ENCODE results near the gene INSR. TPM values are rescaled to one million over a fixed set of nuclear protein-coding genes. Genes with fewer than 3 reads are reported as not detected.

The INSR gene
- total and polyA plus RNA-seq, 2 donors (not counting 3 experiments of a cell fraction or from before 2014, with no cell fraction given): 4.9 to 19.5 TPM

GRCh38 chr19:7331446-7331845, 37.2 kb upstream of the INSR start:
- Histone ChIP-seq H3K9ac (replicated peaks; ENCODE audit: extremely low read depth, insufficient read depth, low read length) (no peak overlapping the region), H3K4me2 (ENCODE audit: insufficient read depth, low read length) (no peak overlapping the region), H3K79me2 (ENCODE audit: control insufficient read depth, insufficient read depth, low read length) (no peaks in the 10 kb centered on the region), H4K20me1 (replicated peaks; ENCODE audit: control insufficient read depth, extremely low read depth, insufficient read depth, low read length) (no peaks in the 10 kb centered on the region), H3K27ac (ENCODE audit: insufficient read depth, low read depth, low read length) (no peak overlapping the region), H3K36me3 (ENCODE audit: control insufficient read depth in 2 of 2, extremely low read depth in 1 of 2, insufficient read depth in 2 of 2, low read length in 2 of 2) (no peaks in the 10 kb centered on the region), H3K4me1 (ENCODE audit: control insufficient read depth, extremely low read depth, insufficient read depth, low read length) (no peaks in the 10 kb centered on the region), H3K9me3 (replicated peaks; ENCODE audit: control insufficient read depth, insufficient read depth, low read length) (no peaks in the 10 kb centered on the region), H3K4me3 (replicated peaks in 1 of 3; ENCODE audit: insufficient read depth in 1 of 3, low read depth in 1 of 3, low read length in 3 of 3) (no peak overlapping the region), H3K9me1 (replicated peaks; ENCODE audit: control insufficient read depth, extremely low read depth, insufficient read depth, low read length) (no peaks in the 10 kb centered on the region), H3K27me3 (ENCODE audit: control insufficient read depth in 2 of 2, insufficient read depth in 2 of 2, low read length in 2 of 2) (no peaks in the 10 kb centered on the region), H2AFZ (ENCODE audit: low read depth, low read length) (no peak overlapping the region)
- no peak for DNase-seq (ENCODE audit: low read depth, low spot score)
- TF ChIP-seq, protein P1, sequence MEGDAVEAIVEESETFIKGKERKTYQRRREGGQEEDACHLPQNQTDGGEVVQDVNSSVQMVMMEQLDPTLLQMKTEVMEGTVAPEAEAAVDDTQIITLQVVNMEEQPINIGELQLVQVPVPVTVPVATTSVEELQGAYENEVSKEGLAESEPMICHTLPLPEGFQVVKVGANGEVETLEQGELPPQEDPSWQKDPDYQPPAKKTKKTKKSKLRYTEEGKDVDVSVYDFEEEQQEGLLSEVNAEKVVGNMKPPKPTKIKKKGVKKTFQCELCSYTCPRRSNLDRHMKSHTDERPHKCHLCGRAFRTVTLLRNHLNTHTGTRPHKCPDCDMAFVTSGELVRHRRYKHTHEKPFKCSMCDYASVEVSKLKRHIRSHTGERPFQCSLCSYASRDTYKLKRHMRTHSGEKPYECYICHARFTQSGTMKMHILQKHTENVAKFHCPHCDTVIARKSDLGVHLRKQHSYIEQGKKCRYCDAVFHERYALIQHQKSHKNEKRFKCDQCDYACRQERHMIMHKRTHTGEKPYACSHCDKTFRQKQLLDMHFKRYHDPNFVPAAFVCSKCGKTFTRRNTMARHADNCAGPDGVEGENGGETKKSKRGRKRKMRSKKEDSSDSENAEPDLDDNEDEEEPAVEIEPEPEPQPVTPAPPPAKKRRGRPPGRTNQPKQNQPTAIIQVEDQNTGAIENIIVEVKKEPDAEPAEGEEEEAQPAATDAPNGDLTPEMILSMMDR (IDR thresholded peaks at IDR 0.05; ENCODE audit: extremely low read depth in 1 of 2, insufficient read depth in 1 of 2, low read depth in 1 of 2, low read length in 2 of 2): no peak
- TF ChIP-seq EZH2 (IDR thresholded peaks at IDR 0.05; ENCODE audit: borderline replicate concordance, low read depth, low read length, severe bottlenecking) (no peak), POLR2AphosphoS5 (IDR thresholded peaks at IDR 0.05; ENCODE audit: insufficient read depth, low read depth, low read length) (no peak), FOS (IDR thresholded peaks at IDR 0.05; ENCODE audit: borderline replicate concordance, insufficient read depth, low read length) (no peak), POLR2A (IDR thresholded peaks at IDR 0.05; ENCODE audit: low read depth, low read length) (no peak), MYC (IDR thresholded peaks at IDR 0.05; ENCODE audit: low read depth, low read length) (no peak), JUN (IDR thresholded peaks at IDR 0.05; ENCODE audit: borderline replicate concordance, insufficient read depth, insufficient read length, low read depth) (no peak), GATA2 (IDR thresholded peaks at IDR 0.05; ENCODE audit: insufficient read depth, insufficient read length, low read depth, low read length) (no peak)
- TF ChIP-seq, protein P2, sequence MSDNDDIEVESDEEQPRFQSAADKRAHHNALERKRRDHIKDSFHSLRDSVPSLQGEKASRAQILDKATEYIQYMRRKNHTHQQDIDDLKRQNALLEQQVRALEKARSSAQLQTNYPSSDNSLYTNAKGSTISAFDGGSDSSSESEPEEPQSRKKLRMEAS (IDR thresholded peaks at IDR 0.05; ENCODE audit: insufficient read depth, insufficient read length): no peak
- CTCF ChIA-PET: no interaction called here
- no TSS peak for BruUV-seq (replicated peaks)
- dilution Hi-C loops (cut with MboI; ENCODE audit: extremely low pct_ligation_motif_present, low sequenced_read_pairs) (no loop called here), intact Hi-C loops (cut with micrococcal nuclease) (no loop called here)
- FAIRE-seq: no peak
- POLR2A ChIA-PET: no interaction called here

Measured in endothelial cell of umbilical vein (primary cell).